PC-9 (cell line): ENCODE data around the gene HTR2A. TPM values are rescaled to one million over a fixed set of nuclear protein-coding genes. Genes with fewer than 3 reads are reported as not detected.

Experiments
- BruUV-seq: library from RNA; stranded (reverse); fragments of 400-500 nt; replicated peaks from 2 replicates; lab custom pipeline; 2021; lab: Mats Ljungman, UMichigan
- CTCF ChIA-PET: fragments of 300-600 bp; sonication (Branson Sonifier 250); formaldehyde crosslinking; loops from one replicate; lab custom pipeline; 2022; ENCODE audit warnings: antibody characterized with exemption; lab: Charles Lee
- POLR2A ChIA-PET: fragments of 300-600 bp; sonication (Branson Sonifier 250); formaldehyde crosslinking; loops from one replicate; lab custom pipeline; 2022; ENCODE audit warnings: antibody characterized with exemption; ENCODE audit not compliant: unreplicated experiment; lab: Charles Lee
- DNase-seq, 2 experiments: peaks; one replicate each; pipeline versions ENCODE4 v3.0.0 to v3.0.0-alpha.2; 2015 to 2022; ENCODE audit warnings: mixed read lengths in 1 of 2
- H2AFZ ChIP-seq: fragments of 200-600 bp; sonication (generic); 2 replicates; pipeline ENCODE4 v1.8.1; 2017; ENCODE audit warnings: antibody characterized with exemption
- H3F3A ChIP-seq: fragments of 200-600 bp; sonication (generic); 2 replicates; pipeline ENCODE4 v1.8.1; 2017; ENCODE audit warnings: antibody characterized with exemption, mild to moderate bottlenecking, low read depth; ENCODE audit not compliant: insufficient read depth
- H3K27ac ChIP-seq: fragments of 200-600 bp; sonication (generic); 2 replicates; pipeline ENCODE4 v1.6.1; 2016; ENCODE audit warnings: mixed run types
- H3K27me3 ChIP-seq: fragments of 200-600 bp; sonication (generic); 2 replicates; pipeline ENCODE4 v1.6.1; 2016; ENCODE audit warnings: low read depth, mixed run types; ENCODE audit not compliant: insufficient read depth
- H3K36me3 ChIP-seq: fragments of 200-600 bp; sonication (generic); 2 replicates; pipeline ENCODE4 v1.6.1; 2016; ENCODE audit warnings: low read depth, mixed run types
- H3K4me1 ChIP-seq: fragments of 200-600 bp; sonication (generic); replicated peaks from 2 replicates; pipeline ENCODE4 v1.6.1; 2016; ENCODE audit warnings: mixed run types; ENCODE audit not compliant: insufficient read depth
- H3K4me2 ChIP-seq: fragments of 200-600 bp; sonication (generic); 2 replicates; pipeline ENCODE4 v1.6.1; 2017; ENCODE audit warnings: mixed run types
- H3K4me3 ChIP-seq: fragments of 200-600 bp; sonication (generic); 2 replicates; pipeline ENCODE4 v1.6.1; 2016; ENCODE audit warnings: mixed run types
- H3K79me2 ChIP-seq: fragments of 200-600 bp; sonication (generic); 2 replicates; pipeline ENCODE4 v1.6.1; 2017; ENCODE audit warnings: low read depth, mixed run types
- H3K9me2 ChIP-seq: fragments of 200-600 bp; sonication (generic); 2 replicates; pipeline ENCODE4 v1.8.1; 2017; ENCODE audit warnings: mild to moderate bottlenecking; ENCODE audit not compliant: insufficient read depth
- H3K9me3 ChIP-seq: fragments of 200-600 bp; sonication (generic); 2 replicates; pipeline ENCODE4 v1.8.1; 2016; ENCODE audit warnings: low read depth; ENCODE audit not compliant: insufficient read depth
- H4K20me1 ChIP-seq: fragments of 200-600 bp; sonication (generic); 2 replicates; pipeline ENCODE4 v1.8.1; 2017; ENCODE audit not compliant: insufficient read depth
- EZH2 ChIP-seq: fragments of 200-600 bp; sonication (generic); IDR thresholded peaks from 2 replicates; pipeline ENCODE4 v1.8.0; 2017; ENCODE audit warnings: antibody characterized with exemption, low read depth
- intact Hi-C: fragments of 100-400 bp; cut with micrococcal nuclease; formaldehyde crosslinking; loops from one replicate; pipeline ENCODE4 v1.10.0; 2022; ENCODE audit not compliant: unreplicated experiment
- total RNA-seq: library from RNA; stranded (reverse); gene quantifications from 2 replicates; pipeline ENCODE4 v1.2.3, GENCODE V29; 2021
- TF ChIP-seq, protein P1 (sequence below): fragments of 200-600 bp; sonication (generic); conservative IDR thresholded peaks from 2 replicates; pipeline ENCODE4 v1.6.1; 2017; ENCODE audit warnings: mixed run types, antibody characterized with exemption, mild to moderate bottlenecking, moderate library complexity

HTR2A gene
- total RNA-seq, 1 experiment from 2014 or later = not detected

DNA sequence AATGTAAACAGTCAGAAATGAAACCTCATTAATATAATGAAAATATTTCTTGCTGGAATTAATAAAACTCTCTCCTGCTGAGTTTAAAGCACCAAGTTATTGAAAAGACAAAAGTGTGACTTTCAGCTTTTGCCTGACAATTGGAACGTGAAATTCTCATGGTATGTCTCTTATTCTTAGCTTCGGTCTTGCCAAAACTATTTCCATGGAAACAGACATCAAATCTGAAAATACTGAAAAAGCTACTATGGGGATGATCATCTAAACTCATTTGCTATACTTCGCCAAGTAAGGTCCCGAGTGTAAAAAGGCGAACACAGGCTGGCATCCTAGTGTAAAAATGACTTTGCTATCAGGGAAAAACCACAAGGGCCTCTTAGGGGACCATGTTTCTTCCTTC lies 22.8 kb downstream of the HTR2A start:
- intact Hi-C loops = no loop called here
- Histone ChIP-seq H3F3A (no peaks in the 10 kb centered on the region), H3K79me2 (no peaks in the 10 kb centered on the region), H3K36me3 (no peaks in the 10 kb centered on the region), H3K4me2 (0 out of 2 replicates have a peak overlapping the region, but pooled peaks have one; percentile 4), H2AFZ (peak overlapping the region; percentile 33; the same call in 1 of the 2 replicates), H3K27ac (no peak overlapping the region), H3K4me3 (no peak overlapping the region), H3K9me3 (0 out of 2 replicates have a peak, but pooled peaks cover 3% of the 10 kb centered on the region), H3K9me2 (no peaks in the 10 kb centered on the region), H3K4me1 (no peaks in the 10 kb centered on the region), H4K20me1 (no peaks in the 10 kb centered on the region), H3K27me3 (no peaks in the 10 kb centered on the region)
- ChIA-PET CTCF (no interaction called here), POLR2A (no interaction called here)
- DNase-seq = no peak
- BruUV-seq = no TSS peak
- no peak for TF ChIP-seq EZH2
- TF ChIP-seq, protein P1, sequence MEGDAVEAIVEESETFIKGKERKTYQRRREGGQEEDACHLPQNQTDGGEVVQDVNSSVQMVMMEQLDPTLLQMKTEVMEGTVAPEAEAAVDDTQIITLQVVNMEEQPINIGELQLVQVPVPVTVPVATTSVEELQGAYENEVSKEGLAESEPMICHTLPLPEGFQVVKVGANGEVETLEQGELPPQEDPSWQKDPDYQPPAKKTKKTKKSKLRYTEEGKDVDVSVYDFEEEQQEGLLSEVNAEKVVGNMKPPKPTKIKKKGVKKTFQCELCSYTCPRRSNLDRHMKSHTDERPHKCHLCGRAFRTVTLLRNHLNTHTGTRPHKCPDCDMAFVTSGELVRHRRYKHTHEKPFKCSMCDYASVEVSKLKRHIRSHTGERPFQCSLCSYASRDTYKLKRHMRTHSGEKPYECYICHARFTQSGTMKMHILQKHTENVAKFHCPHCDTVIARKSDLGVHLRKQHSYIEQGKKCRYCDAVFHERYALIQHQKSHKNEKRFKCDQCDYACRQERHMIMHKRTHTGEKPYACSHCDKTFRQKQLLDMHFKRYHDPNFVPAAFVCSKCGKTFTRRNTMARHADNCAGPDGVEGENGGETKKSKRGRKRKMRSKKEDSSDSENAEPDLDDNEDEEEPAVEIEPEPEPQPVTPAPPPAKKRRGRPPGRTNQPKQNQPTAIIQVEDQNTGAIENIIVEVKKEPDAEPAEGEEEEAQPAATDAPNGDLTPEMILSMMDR = no peak

DNA sequence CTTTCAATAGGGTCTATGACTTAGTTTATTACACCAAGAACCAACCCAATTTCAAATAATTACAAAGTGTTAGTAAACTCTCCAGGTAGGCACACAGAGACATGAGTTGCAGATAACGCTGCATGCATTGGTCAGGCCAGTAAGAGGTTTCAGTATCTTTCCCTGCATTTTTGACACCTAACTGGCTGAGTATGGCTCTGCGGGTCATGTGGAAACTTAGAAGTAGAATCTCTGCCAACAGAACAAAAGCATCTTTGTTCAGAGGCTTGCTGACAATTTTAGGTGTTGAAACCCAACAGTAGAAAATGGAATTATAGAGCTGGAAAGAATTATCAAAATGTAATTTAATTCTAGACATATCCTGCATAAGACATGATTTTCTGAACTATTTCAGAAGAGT lies 25.3 kb downstream of the HTR2A start:
- ChIA-PET CTCF (no interaction called here), POLR2A (no interaction called here)
- Histone ChIP-seq H3K9me2 (no peaks in the 10 kb centered on the region), H4K20me1 (no peaks in the 10 kb centered on the region), H3F3A (no peaks in the 10 kb centered on the region), H2AFZ (no peak overlapping the region), H3K4me3 (no peak overlapping the region), H3K4me1 (no peaks in the 10 kb centered on the region), H3K27me3 (no peaks in the 10 kb centered on the region), H3K36me3 (no peaks in the 10 kb centered on the region), H3K27ac (no peak overlapping the region), H3K79me2 (no peaks in the 10 kb centered on the region), H3K9me3 (0 out of 2 replicates have a peak, but pooled peaks cover 3% of the 10 kb centered on the region), H3K4me2 (no peak overlapping the region)
- no peak for DNase-seq
- intact Hi-C loops = no loop called here
- TF ChIP-seq, protein P1 = no peak
- no peak for TF ChIP-seq EZH2
- BruUV-seq = no TSS peak

DNA sequence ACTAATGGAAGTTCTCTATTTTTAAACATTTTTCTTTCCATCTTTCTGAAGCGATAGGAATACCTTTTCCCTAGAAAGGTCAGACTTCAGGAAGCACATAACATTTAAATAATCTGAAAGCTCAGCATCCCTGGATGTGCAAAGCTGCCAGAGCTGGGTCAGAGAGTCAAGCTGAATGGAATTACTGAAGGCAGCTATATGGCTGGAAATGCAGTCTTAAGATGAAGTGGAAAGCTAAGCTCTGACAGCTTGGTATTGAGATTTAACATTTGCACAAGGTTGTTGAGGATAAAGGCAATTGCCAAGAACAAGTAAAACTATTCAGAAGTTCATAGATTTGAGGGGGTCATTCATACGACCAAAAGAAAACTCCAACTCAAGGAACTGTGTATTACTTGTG lies 28.8 kb downstream of the HTR2A start:
- Histone ChIP-seq H3K27ac (no peak overlapping the region), H2AFZ (no peak overlapping the region), H3K79me2 (no peaks in the 10 kb centered on the region), H3K36me3 (no peaks in the 10 kb centered on the region), H3K4me1 (no peaks in the 10 kb centered on the region), H3F3A (no peaks in the 10 kb centered on the region), H3K9me3 (0 out of 2 replicates have a peak, but pooled peaks cover 3% of the 10 kb centered on the region), H4K20me1 (no peaks in the 10 kb centered on the region), H3K9me2 (no peaks in the 10 kb centered on the region), H3K4me3 (no peak overlapping the region), H3K4me2 (no peak overlapping the region), H3K27me3 (no peaks in the 10 kb centered on the region)
- intact Hi-C loops = no loop called here
- ChIA-PET CTCF (no interaction called here), POLR2A (interaction anchor here (0.6 kb wide), 1 partner anchor 15 kb away, joined by 5 read pairs; no protein-coding TSS in a partner anchor)
- TF ChIP-seq, protein P1 = no peak
- no peak for TF ChIP-seq EZH2
- BruUV-seq = no TSS peak
- DNase-seq = no peak
